ENCODE measurements around the gene GUSB.
"Not testable (repeated sequence)": the region's sequence is repeated elsewhere in the genome, so short reads cannot be mapped to it uniquely, and the experiment has no call there.

Gene GUSB

GRCh38 chr7:65981965-65982792 is at the start of gene GUSB:
Gene GUSB, minus strand, starts transcription at chr7:65982213. Its CDS starts 30 bp downstream, at chr7:65982183.
- DNase-seq (ENCODE audit: low read depth) = peak; percentile 90

- DNase-seq (ENCODE audit: low read depth) = not testable (repeated sequence)
Observed at GRCh38 chr7:66028342-66028741, 46.3 kb upstream of the GUSB start.

- peak; percentile 57 for DNase-seq (ENCODE audit: low read depth)
Observed at GRCh38 chr7:66016131-66016461, 34.1 kb upstream of the GUSB start.

- DNase-seq (ENCODE audit: low read depth) = no peak
Observed at GRCh38 chr7:66015440-66016130, 33.6 kb upstream of the GUSB start.

GRCh38 chr7:66013938-66014337 is 31.9 kb upstream of the GUSB start:
- DNase-seq (ENCODE audit: low read depth) = peak; percentile 58

GRCh38 chr7:66007232-66007631 is 25.2 kb upstream of the GUSB start:
- DNase-seq (ENCODE audit: low read depth) = no peak

GRCh38 chr7:66005115-66005671 is 23.2 kb upstream of the GUSB start:
- DNase-seq (ENCODE audit: low read depth) = not testable (repeated sequence)

- not testable (repeated sequence) for DNase-seq (ENCODE audit: low read depth)
Observed at GRCh38 chr7:66000823-66001417, 18.9 kb upstream of the GUSB start.

- DNase-seq (ENCODE audit: low read depth) = not testable (repeated sequence)
Observed at GRCh38 chr7:65994984-65995383, 13.0 kb upstream of the GUSB start.

- no peak for DNase-seq (ENCODE audit: low read depth)
Observed at GRCh38 chr7:65992526-65992925, 10.5 kb upstream of the GUSB start.

- DNase-seq (ENCODE audit: low read depth) = not testable (repeated sequence)
Observed at GRCh38 chr7:65991829-65992228, 9.8 kb upstream of the GUSB start.

GRCh38 chr7:65989694-65990080 is 7.7 kb upstream of the GUSB start:
- no peak for DNase-seq (ENCODE audit: low read depth)

GRCh38 chr7:65988503-65988902 is 6.5 kb upstream of the GUSB start:
- DNase-seq (ENCODE audit: low read depth) = not testable (repeated sequence)

GRCh38 chr7:65988084-65988483 is 6.1 kb upstream of the GUSB start:
- no peak for DNase-seq (ENCODE audit: low read depth)

- peak; percentile 34 for DNase-seq (ENCODE audit: low read depth)
Observed at GRCh38 chr7:65983965-65984658, 2.1 kb upstream of the GUSB start.

- DNase-seq (ENCODE audit: low read depth) = peak; percentile 37
Observed at GRCh38 chr7:65980478-65981250, 1.3 kb downstream of the GUSB start.

GRCh38 chr7:65979583-65980477 is 2.2 kb downstream of the GUSB start:
- DNase-seq (ENCODE audit: low read depth) = no peak

- DNase-seq (ENCODE audit: low read depth) = no peak
Observed at GRCh38 chr7:65978891-65979582, 3.0 kb downstream of the GUSB start.

GRCh38 chr7:65976659-65977196 is 5.3 kb downstream of the GUSB start:
- DNase-seq (ENCODE audit: low read depth) = no peak

Measured in ELR (cell line).